ENCODE measurements around the gene ACSM2A. TPM values are rescaled to one million over a fixed set of nuclear protein-coding genes. Genes with fewer than 3 reads are reported as not detected.
"Not testable (repeated sequence)": the region's sequence is repeated elsewhere in the genome, so short reads cannot be mapped to it uniquely, and the experiment has no call there.

ACSM2A gene
- total and polyA plus RNA-seq, 10 of the 15 experiments (the other 5 are each of a cell fraction or from before 2014, with no cell fraction given): not detected

GRCh38 chr16:20490994-20491393 lies 39.7 kb downstream of the ACSM2A start:
- H3K4me3 ChIP-seq; H3K4me2 ChIP-seq (ENCODE audit: control insufficient read depth, insufficient read depth); H3K79me2 ChIP-seq (ENCODE audit: control insufficient read depth, insufficient read depth, low read length); H3K27me3 ChIP-seq (replicated peaks in 1 of 2; ENCODE audit: control insufficient read depth in 2 of 2, insufficient read depth in 2 of 2, low read length in 1 of 2); H4K20me1 ChIP-seq (ENCODE audit: control insufficient read depth, insufficient read depth); POLR2A ChIA-PET; in situ Hi-C loops (cut with MboI); intact Hi-C loops (cut with micrococcal nuclease; ENCODE audit: unreplicated experiment); H3K27ac ChIP-seq (ENCODE audit: control insufficient read depth, insufficient read depth); H3K36me3 ChIP-seq (ENCODE audit: control insufficient read depth in 2 of 2, insufficient read depth in 2 of 2, low read length in 1 of 2); H2AFZ ChIP-seq (ENCODE audit: control insufficient read depth, low read depth, low read length); CTCF ChIA-PET; DNase-seq (ENCODE audit: low read depth, low spot score); ATAC-seq; H3K4me1 ChIP-seq (ENCODE audit: control insufficient read depth, insufficient read depth, low read length); H3K9me3 ChIP-seq (replicated peaks; ENCODE audit: control insufficient read depth, insufficient read depth, low read length); H3K9ac ChIP-seq (ENCODE audit: control insufficient read depth, insufficient read depth, low read length); BruUV-seq (replicated peaks); FAIRE-seq; RAD21 ChIA-PET (ENCODE audit: unreplicated experiment); SMC1A ChIA-PET (ENCODE audit: uncharacterized antibody, unreplicated experiment): not testable (repeated sequence)
- WGBS (ENCODE audit: insufficient coverage, insufficient replicate concordance, low lambda C conversion rate, missing lambda C conversion rate): no CpG with 5 or more reads among the region's 3 CpGs

- H3K9me3 ChIP-seq (replicated peaks; ENCODE audit: control insufficient read depth, insufficient read depth, low read length); H3K79me2 ChIP-seq (ENCODE audit: control insufficient read depth, insufficient read depth, low read length); CTCF ChIA-PET; H3K27ac ChIP-seq (ENCODE audit: control insufficient read depth, insufficient read depth); intact Hi-C loops (cut with micrococcal nuclease; ENCODE audit: unreplicated experiment); SMC1A ChIA-PET (ENCODE audit: uncharacterized antibody, unreplicated experiment); H4K20me1 ChIP-seq (ENCODE audit: control insufficient read depth, insufficient read depth); H3K9ac ChIP-seq (ENCODE audit: control insufficient read depth, insufficient read depth, low read length); DNase-seq (ENCODE audit: low read depth, low spot score); H3K4me1 ChIP-seq (ENCODE audit: control insufficient read depth, insufficient read depth, low read length); ATAC-seq; H2AFZ ChIP-seq (ENCODE audit: control insufficient read depth, low read depth, low read length); H3K27me3 ChIP-seq (replicated peaks in 1 of 2; ENCODE audit: control insufficient read depth in 2 of 2, insufficient read depth in 2 of 2, low read length in 1 of 2); H3K4me3 ChIP-seq; BruUV-seq (replicated peaks); in situ Hi-C loops (cut with MboI); POLR2A ChIA-PET; FAIRE-seq; H3K4me2 ChIP-seq (ENCODE audit: control insufficient read depth, insufficient read depth); H3K36me3 ChIP-seq (ENCODE audit: control insufficient read depth in 2 of 2, insufficient read depth in 2 of 2, low read length in 1 of 2); RAD21 ChIA-PET (ENCODE audit: unreplicated experiment): not testable (repeated sequence)
- no CpG with 5 or more reads among the region's 11 CpGs for WGBS (ENCODE audit: insufficient coverage, insufficient replicate concordance, low lambda C conversion rate, missing lambda C conversion rate)
Measured at GRCh38 chr16:20491448-20491847, 40.1 kb downstream of the ACSM2A start.

- TF ChIP-seq CBX3 (IDR thresholded peaks at IDR 0.05; ENCODE audit: borderline replicate concordance, low read depth): no peak
- no peak for TF ChIP-seq ZSCAN29 (IDR thresholded peaks at IDR 0.05)
- FAIRE-seq: no peak
- Histone ChIP-seq H3K79me2 (ENCODE audit: control insufficient read depth, insufficient read depth, low read length) (no peaks in the 10 kb centered on the region), H3K27me3 (replicated peaks in 1 of 2; ENCODE audit: control insufficient read depth in 2 of 2, insufficient read depth in 2 of 2, low read length in 1 of 2) (no peaks in the 10 kb centered on the region), H3K9me3 (replicated peaks; ENCODE audit: control insufficient read depth, insufficient read depth, low read length) (no peaks in the 10 kb centered on the region; the same call in 2 of the 3 replicates), H3K4me1 (ENCODE audit: control insufficient read depth, insufficient read depth, low read length) (no peaks in the 10 kb centered on the region), H2AFZ (ENCODE audit: control insufficient read depth, low read depth, low read length) (no peak overlapping the region), H3K4me3 (no peak overlapping the region), H4K20me1 (ENCODE audit: control insufficient read depth, insufficient read depth) (no peaks in the 10 kb centered on the region), H3K9ac (ENCODE audit: control insufficient read depth, insufficient read depth, low read length) (no peak overlapping the region), H3K27ac (ENCODE audit: control insufficient read depth, insufficient read depth) (no peak overlapping the region), H3K36me3 (ENCODE audit: control insufficient read depth in 2 of 2, insufficient read depth in 2 of 2, low read length in 1 of 2) (no peaks in the 10 kb centered on the region), H3K4me2 (ENCODE audit: control insufficient read depth, insufficient read depth) (no peak overlapping the region)
- RAD21 ChIA-PET (ENCODE audit: unreplicated experiment): no interaction called here
- CTCF ChIA-PET: no interaction called here
- intact Hi-C loops (cut with micrococcal nuclease; ENCODE audit: unreplicated experiment): no loop called here
- ATAC-seq: no peak
- WGBS (ENCODE audit: insufficient coverage, insufficient replicate concordance, low lambda C conversion rate, missing lambda C conversion rate): 0% methylated on average over 1 of the region's 1 CpG
- POLR2A ChIA-PET: no interaction called here
- DNase-seq (ENCODE audit: low read depth, low spot score): no peak
- BruUV-seq (replicated peaks): no TSS peak
- SMC1A ChIA-PET (ENCODE audit: uncharacterized antibody, unreplicated experiment): no interaction called here
- in situ Hi-C loops (cut with MboI): no loop called here
Measured at GRCh38 chr16:20504418-20504817, 53.1 kb downstream of the ACSM2A start.

Measured in GM12878 (cell line).